OCI-LY3 (cell line): ENCODE measurements around the gene FCRL5.

Source experiments
- EZH2phosphoT487 ChIP-seq: fragments of 200-600 bp; shearing (Covaris generic); IDR thresholded peaks from 2 replicates; pipeline ENCODE4 v1.6.1; 2018; ENCODE audit warnings: antibody characterized with exemption, mixed run types, low read depth
- TF ChIP-seq, protein P1 (sequence below): fragments of 200-600, 300-600 bp; sonication (generic); IDR thresholded peaks from 2 replicates; pipeline ENCODE4 v1.5.1; 2014; ENCODE audit warnings: antibody characterized with exemption, low read length, low read depth

DNA sequence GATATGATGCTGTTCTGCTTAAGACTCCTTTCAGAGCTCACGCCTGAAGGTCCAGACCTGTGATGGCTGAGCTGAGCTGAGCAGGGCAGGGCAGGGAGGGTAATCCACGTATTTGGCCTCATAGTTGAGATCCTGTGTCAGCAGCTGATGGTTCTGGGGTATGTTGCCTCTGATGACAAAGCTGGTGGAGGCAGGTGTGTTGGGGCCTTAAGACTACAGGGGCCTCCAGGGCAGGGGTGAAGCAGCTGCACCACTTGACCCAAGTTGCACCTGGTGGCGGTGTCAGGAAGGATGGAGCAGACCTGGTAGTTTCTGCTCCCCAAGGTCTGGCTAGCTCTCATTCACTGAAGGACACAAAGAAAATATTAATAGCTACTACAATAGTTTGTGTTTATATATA, 57.0 kb downstream of the FCRL5 start:
- TF ChIP-seq, protein P1, sequence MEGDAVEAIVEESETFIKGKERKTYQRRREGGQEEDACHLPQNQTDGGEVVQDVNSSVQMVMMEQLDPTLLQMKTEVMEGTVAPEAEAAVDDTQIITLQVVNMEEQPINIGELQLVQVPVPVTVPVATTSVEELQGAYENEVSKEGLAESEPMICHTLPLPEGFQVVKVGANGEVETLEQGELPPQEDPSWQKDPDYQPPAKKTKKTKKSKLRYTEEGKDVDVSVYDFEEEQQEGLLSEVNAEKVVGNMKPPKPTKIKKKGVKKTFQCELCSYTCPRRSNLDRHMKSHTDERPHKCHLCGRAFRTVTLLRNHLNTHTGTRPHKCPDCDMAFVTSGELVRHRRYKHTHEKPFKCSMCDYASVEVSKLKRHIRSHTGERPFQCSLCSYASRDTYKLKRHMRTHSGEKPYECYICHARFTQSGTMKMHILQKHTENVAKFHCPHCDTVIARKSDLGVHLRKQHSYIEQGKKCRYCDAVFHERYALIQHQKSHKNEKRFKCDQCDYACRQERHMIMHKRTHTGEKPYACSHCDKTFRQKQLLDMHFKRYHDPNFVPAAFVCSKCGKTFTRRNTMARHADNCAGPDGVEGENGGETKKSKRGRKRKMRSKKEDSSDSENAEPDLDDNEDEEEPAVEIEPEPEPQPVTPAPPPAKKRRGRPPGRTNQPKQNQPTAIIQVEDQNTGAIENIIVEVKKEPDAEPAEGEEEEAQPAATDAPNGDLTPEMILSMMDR = no peak
- TF ChIP-seq EZH2phosphoT487 = no peak
